Vagina (tissue), 2 donors: Measurements from ENCODE around the gene PCCB. TPM values are rescaled to one million over a fixed set of nuclear protein-coding genes. Genes with fewer than 3 reads are reported as not detected.
A peak's percentile ranks its signal among the peaks of the same experiment; 100 is the strongest.

Source experiments
- DNase-seq, 2 donors: peaks; one replicate each; pipeline ENCODE4 v3.0.0-alpha.2; 2017; ENCODE audit errors: extremely low spot score in 2 of 2
- H3K27ac ChIP-seq: fragments of 200-600 bp; sonication (generic); one replicate; pipeline ENCODE4 v1.5.1; 2019
- H3K27me3 ChIP-seq: fragments of 200-600 bp; sonication (generic); one replicate; pipeline ENCODE4 v1.5.1; 2019
- H3K36me3 ChIP-seq, 2 donors: fragments of 200-600 bp; sonication (generic); one replicate each; pipeline ENCODE4 v1.5.1; 2017 to 2019
- H3K4me1 ChIP-seq: fragments of 200-600 bp; sonication (generic); one replicate; pipeline ENCODE4 v1.5.1; 2019
- H3K4me3 ChIP-seq, 2 donors: fragments of 200-600 bp; sonication (generic); 1 replicate in 1 of 2; 2 replicates in 1 of 2; pipeline ENCODE4 v1.5.1; 2016 to 2019
- H3K9me3 ChIP-seq: fragments of 200-600 bp; sonication (generic); one replicate; pipeline ENCODE4 v1.5.1; 2019
- POLR2A ChIP-seq, 2 donors: fragments of 450-650 bp; IDR thresholded peaks; one replicate each; pipeline ENCODE4 v1.6.1; 2017; ENCODE audit warnings: antibody characterized with exemption in 2 of 2, mild to moderate bottlenecking in 2 of 2, moderate library complexity in 2 of 2
- POLR2AphosphoS5 ChIP-seq, 2 donors: sonication (generic); formaldehyde crosslinking; IDR thresholded peaks; one replicate each; pipeline ENCODE4 v1.9.0; 2017; ENCODE audit warnings: antibody characterized with exemption in 2 of 2, mild to moderate bottlenecking in 2 of 2, low read depth in 1 of 2; ENCODE audit not compliant: insufficient read depth in 1 of 2
- intact Hi-C: fragments of 100-400 bp; cut with DNase I; formaldehyde crosslinking; loops from one replicate; pipeline ENCODE4 v1.15.1; 2023
- total RNA-seq: library from RNA; depleted of rRNA; stranded (reverse); fragments of >200 nt; gene quantifications from one replicate; pipeline ENCODE4 v1.2.3, GENCODE V29; 2016
- TF ChIP-seq, protein P1 (sequence below), 3 experiments: fragments of 450-650 bp in 2 of 3; fragments of 200-600 bp in 1 of 3; sonication (generic) in 1 of 3; IDR thresholded peaks; one replicate each; pipeline ENCODE4 v1.5.1; 2017 to 2019; ENCODE audit warnings: antibody characterized with exemption in 3 of 3, mild to moderate bottlenecking in 2 of 3, moderate library complexity in 2 of 3

PCCB gene
- total RNA-seq, 1 donor from 2014 or later: 16.7 TPM

- intact Hi-C loops: no loop called here
Observed at GRCh38 chr3:136249593-136249992, 547 bp upstream of the PCCB start.

DNA sequence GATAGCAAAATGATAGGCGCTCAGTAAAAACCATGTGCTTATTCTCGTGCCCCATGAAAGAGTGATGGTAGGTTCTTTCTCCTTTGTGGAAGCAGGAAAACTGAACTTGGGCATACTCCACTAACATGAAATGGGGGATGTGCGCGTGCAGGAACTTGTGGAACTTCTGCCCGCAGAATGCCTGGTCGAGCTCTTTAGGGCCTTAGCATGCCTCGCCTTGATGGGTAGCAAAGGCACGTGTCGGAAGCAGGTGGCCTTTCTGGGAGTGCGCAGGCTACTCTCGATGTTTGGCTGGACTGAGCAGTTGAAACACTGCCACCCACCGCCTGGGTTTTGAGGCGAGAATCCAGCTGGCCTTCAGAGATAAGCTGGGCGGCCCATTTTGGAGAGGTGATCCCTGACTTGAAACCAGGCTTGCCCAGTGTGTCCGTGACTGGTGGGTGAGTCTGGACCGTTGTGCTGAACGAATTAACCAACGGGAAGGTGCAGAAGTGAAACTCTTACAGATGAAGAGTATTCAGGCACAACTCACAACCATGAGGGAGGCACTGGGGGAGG lies 842 bp downstream of the PCCB start:
- H3K27me3 ChIP-seq: no peaks in the 10 kb centered on the region
- no peaks in the 10 kb centered on the region for H3K9me3 ChIP-seq
- H3K4me1 ChIP-seq: peaks cover 22% of the 10 kb centered on the region
- TF ChIP-seq, protein P1, sequence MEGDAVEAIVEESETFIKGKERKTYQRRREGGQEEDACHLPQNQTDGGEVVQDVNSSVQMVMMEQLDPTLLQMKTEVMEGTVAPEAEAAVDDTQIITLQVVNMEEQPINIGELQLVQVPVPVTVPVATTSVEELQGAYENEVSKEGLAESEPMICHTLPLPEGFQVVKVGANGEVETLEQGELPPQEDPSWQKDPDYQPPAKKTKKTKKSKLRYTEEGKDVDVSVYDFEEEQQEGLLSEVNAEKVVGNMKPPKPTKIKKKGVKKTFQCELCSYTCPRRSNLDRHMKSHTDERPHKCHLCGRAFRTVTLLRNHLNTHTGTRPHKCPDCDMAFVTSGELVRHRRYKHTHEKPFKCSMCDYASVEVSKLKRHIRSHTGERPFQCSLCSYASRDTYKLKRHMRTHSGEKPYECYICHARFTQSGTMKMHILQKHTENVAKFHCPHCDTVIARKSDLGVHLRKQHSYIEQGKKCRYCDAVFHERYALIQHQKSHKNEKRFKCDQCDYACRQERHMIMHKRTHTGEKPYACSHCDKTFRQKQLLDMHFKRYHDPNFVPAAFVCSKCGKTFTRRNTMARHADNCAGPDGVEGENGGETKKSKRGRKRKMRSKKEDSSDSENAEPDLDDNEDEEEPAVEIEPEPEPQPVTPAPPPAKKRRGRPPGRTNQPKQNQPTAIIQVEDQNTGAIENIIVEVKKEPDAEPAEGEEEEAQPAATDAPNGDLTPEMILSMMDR (IDR thresholded peaks at IDR 0.05): no peak
- TF ChIP-seq POLR2AphosphoS5 (IDR thresholded peaks at IDR 0.05; ENCODE audit: insufficient read depth in 1 of 2, low read depth in 1 of 2) (no peak), POLR2A (IDR thresholded peaks at IDR 0.05) (no peak)
- peaks cover 0 to 2% of the 10 kb centered on the region in 2 donors for H3K36me3 ChIP-seq
- intact Hi-C loops: loop anchor here (5.0 to 10.0 kb wide), 2 partner anchors 176 to 501 kb away; partner anchors contain the start of gene STAG1
- no peak for DNase-seq
- H3K4me3 ChIP-seq: peak overlapping the region; percentile 57 to 84
- peak overlapping the region; percentile 87 for H3K27ac ChIP-seq

More at GRCh38 chr3:136249593-136249992, 547 bp upstream of the PCCB start:
- H3K4me3 ChIP-seq: peak overlapping the region; percentile 57 to 84
- H3K27ac ChIP-seq: peak overlapping the region; percentile 87
- peaks cover 22% of the 10 kb centered on the region for H3K4me1 ChIP-seq
- H3K9me3 ChIP-seq: no peaks in the 10 kb centered on the region
- DNase-seq: no peak
- no peak for TF ChIP-seq POLR2AphosphoS5 (IDR thresholded peaks at IDR 0.05; ENCODE audit: insufficient read depth in 1 of 2, low read depth in 1 of 2)
- TF ChIP-seq POLR2A (IDR thresholded peaks at IDR 0.05): no peak
- TF ChIP-seq, protein P1 (IDR thresholded peaks at IDR 0.05): no peak
- H3K27me3 ChIP-seq: no peaks in the 10 kb centered on the region
- H3K36me3 ChIP-seq: no peaks in the 10 kb centered on the region

DNA sequence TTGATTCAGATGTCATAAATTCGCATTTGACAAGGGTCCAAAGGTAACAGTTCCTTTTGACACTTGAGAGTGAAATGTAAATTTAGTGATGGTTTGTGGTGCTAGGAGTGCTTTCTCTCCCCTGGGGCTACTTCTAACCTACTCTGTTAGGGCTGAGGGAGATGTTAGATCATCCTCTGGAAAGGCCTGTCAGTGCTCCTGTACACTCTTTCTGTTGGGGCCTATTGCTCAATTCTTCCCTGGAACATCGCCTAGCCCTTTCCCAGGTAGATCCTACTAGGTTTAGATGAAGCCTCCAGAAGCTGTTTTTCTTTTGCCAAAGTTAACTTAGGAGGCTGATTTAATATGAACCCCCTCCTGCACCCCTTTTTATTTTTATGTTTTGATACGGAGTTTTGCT lies 1.4 kb downstream of the PCCB start:
- TF ChIP-seq, protein P1 (IDR thresholded peaks at IDR 0.05): no peak
- TF ChIP-seq POLR2A (IDR thresholded peaks at IDR 0.05): no peak
- Histone ChIP-seq H3K27me3 (no peaks in the 10 kb centered on the region), H3K27ac (peak overlapping the region; percentile 87), H3K36me3 (peaks cover 0 to 7% of the 10 kb centered on the region in 2 donors), H3K4me3 (peak overlapping the region in 1 of 2 donors; percentile 84), H3K9me3 (no peaks in the 10 kb centered on the region), H3K4me1 (peaks cover 22% of the 10 kb centered on the region)
- DNase-seq: no peak
- intact Hi-C loops: loop anchor here (5.0 to 10.0 kb wide), 2 partner anchors 177 to 501 kb away; partner anchors contain the start of gene STAG1

DNA sequence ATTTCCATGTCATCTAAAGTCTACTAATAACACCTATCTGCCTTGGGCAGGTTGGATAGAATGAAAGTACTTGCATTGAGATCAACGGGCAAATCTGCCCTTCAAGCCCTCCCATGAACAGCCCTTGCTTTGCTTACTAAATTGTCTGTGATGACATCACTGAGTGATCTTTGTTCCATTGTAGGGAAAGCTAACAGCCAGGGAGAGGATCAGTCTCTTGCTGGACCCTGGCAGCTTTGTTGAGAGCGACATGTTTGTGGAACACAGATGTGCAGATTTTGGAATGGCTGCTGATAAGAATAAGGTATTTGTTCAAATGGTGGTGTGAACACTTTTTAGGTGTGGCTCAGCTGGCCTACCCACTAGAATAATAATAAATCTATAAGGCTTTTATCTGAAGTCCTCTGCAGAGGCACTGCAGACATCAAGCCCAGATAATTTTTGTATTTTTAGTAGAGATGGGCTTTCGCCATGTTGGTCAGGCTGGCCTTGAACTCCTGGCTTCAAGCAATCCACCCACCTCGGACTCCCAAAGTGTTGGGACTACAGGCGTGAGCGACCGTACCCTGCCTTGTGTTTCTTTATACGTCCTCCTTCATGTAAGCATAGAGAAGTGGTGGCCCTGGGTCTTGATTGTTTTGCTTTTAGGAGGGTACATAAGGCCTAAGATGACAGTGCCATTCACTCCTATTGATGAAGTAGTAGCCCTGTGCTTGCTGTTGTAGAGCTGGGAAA lies 5.7 kb downstream of the PCCB start:
- no peaks in the 10 kb centered on the region for H3K9me3 ChIP-seq
- DNase-seq: peak in 1 of 2 donors; percentile 52
- H3K4me3 ChIP-seq: no peak overlapping the region
- no peak overlapping the region for H3K27ac ChIP-seq
- intact Hi-C loops: loop anchor here (10.0 kb wide), 1 partner anchor 181 kb away; no protein-coding TSS in a partner anchor
- TF ChIP-seq POLR2A (IDR thresholded peaks at IDR 0.05) (no peak), POLR2AphosphoS5 (IDR thresholded peaks at IDR 0.05; ENCODE audit: insufficient read depth in 1 of 2, low read depth in 1 of 2) (no peak)
- TF ChIP-seq, protein P1 (IDR thresholded peaks at IDR 0.05): no peak
- peaks cover 13% of the 10 kb centered on the region for H3K4me1 ChIP-seq
- H3K27me3 ChIP-seq: no peaks in the 10 kb centered on the region
- peaks cover 0 to 22% of the 10 kb centered on the region in 2 donors for H3K36me3 ChIP-seq

DNA sequence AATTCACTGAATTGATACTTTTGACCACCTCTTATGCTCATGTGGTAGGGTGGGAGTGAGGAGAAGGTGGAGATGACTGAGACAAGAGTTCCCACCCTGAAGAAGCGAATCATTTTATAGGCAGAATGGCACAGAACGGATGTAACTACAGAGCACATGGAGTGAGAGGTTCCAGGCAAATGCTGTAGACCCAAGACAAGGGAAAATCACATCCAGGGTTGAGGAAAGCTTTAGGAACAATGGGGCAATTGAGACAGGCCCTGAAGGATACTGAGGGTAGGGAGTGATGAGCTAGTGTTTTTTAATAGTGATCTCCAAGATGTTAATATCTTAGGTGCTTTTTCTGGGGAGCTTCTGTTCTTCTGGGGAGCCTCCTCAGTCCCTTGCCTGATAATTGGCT lies 8.1 kb downstream of the PCCB start:
- no peaks in the 10 kb centered on the region for H3K9me3 ChIP-seq
- TF ChIP-seq, protein P1 (IDR thresholded peaks at IDR 0.05): no peak
- TF ChIP-seq POLR2AphosphoS5 (IDR thresholded peaks at IDR 0.05; ENCODE audit: insufficient read depth in 1 of 2, low read depth in 1 of 2) (no peak), POLR2A (IDR thresholded peaks at IDR 0.05) (no peak)
- intact Hi-C loops: loop anchor here (10.0 kb wide), 1 partner anchor 183 kb away; no protein-coding TSS in a partner anchor
- no peak overlapping the region for H3K4me3 ChIP-seq
- DNase-seq: peak in 1 of 2 donors; percentile 4
- peaks cover 0 to 22% of the 10 kb centered on the region in 2 donors for H3K36me3 ChIP-seq
- no peak overlapping the region for H3K27ac ChIP-seq
- no peaks in the 10 kb centered on the region for H3K4me1 ChIP-seq
- no peaks in the 10 kb centered on the region for H3K27me3 ChIP-seq
